Activated naive CD4-positive, alpha-beta T cell treated with anti-CD3 and anti-CD28 coated beads, Interleukin-2, amount 50 U/mL, for 72 hours (primary cell): Measurements from ENCODE around the gene ATAD1. TPM values are rescaled to one million over a fixed set of nuclear protein-coding genes. Genes with fewer than 3 reads are reported as not detected.
"Not testable (repeated sequence)": the region's sequence is repeated elsewhere in the genome, so short reads cannot be mapped to it uniquely, and the experiment has no call there.

ENCODE experiments used
- ATAC-seq, 2 donors: fragments of 150-1000 bp; cut with Tn5 transposase; 2 replicates each; pipeline ENCODE4 v1.10.0; 2021; ENCODE audit warnings: mild to moderate bottlenecking in 2 of 2, moderate library complexity in 2 of 2
- DNase-seq, 2 donors: peaks; one replicate each; pipeline ENCODE4 v3.0.0; 2021 to 2022; ENCODE audit warnings: low spot score in 2 of 2
- H3K27ac Mint-ChIP-seq, 2 donors: one replicate each; pipeline ENCODE4 v1.8.0; 2022; ENCODE audit warnings: mild to moderate bottlenecking in 2 of 2, mixed read lengths in 2 of 2
- H3K36me3 Mint-ChIP-seq, 2 donors: one replicate each; pipeline ENCODE4 v1.8.0; 2022; ENCODE audit warnings: mixed read lengths in 2 of 2
- H3K9me3 Mint-ChIP-seq, 2 donors: one replicate each; pipeline ENCODE4 v1.8.0; 2022; ENCODE audit warnings: mixed read lengths in 2 of 2
- total RNA-seq, 2 donors: library from RNA; stranded (reverse); gene quantifications; one replicate each; pipeline ENCODE4 v1.2.3, GENCODE V29; 2022

ATAD1 gene, protein sequence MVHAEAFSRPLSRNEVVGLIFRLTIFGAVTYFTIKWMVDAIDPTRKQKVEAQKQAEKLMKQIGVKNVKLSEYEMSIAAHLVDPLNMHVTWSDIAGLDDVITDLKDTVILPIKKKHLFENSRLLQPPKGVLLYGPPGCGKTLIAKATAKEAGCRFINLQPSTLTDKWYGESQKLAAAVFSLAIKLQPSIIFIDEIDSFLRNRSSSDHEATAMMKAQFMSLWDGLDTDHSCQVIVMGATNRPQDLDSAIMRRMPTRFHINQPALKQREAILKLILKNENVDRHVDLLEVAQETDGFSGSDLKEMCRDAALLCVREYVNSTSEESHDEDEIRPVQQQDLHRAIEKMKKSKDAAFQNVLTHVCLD
- total RNA-seq: 10 to 100 TPM; 35.0 to 51.6 TPM

DNA sequence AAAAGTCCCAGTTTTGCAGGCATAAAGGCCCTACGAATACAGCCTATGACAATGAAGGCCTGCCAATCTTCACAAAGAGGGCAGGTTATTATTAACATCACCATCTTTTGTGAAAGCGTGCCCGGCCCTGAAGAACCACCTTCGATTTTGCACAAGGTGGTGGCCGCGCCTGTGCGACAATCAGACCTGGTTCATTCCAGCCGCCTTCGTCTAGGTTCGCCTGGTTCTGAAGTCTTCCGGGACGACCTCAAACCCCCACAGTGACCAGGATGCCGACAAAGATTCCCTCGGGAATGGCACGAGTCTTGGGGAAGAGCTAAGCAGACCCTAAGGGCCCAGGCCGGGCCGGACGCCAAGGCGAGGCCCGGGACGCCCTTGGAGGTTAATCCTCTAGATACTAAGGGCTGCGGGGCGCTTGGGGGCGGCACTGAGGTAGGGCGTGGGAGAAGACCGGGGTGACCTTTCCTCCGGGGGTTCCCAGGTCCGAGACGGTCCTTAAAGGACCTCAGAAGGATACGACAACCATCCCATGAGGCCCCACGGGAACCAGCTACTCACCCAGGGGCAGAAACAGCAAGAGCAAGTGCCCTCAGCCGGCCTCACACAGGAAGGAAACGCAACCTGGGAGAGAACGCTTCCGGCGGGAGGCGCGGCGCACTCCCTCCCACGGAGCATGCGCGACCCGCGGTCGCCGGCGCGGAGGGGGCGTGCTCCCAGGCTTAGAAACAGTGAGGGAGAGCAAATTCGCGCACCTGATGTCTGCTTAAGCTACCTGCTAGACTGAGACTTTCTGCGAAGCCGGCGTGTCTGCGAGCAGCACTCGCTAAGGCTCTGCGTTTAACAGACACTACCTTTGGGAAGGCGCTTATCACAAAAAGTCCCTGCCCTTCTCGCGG lies at the start of gene ATAD1:
TSS of gene ATAD1 (minus strand) at position 618 of the 896 bp plus-strand sequence. CDS start 3,627 bp downstream, outside the sequence.
- DNase-seq (peak; percentile 83 to 91), ATAC-seq (peak; percentile 87 to 92)
- Mint-ChIP-seq H3K9me3 (no peaks in the 10 kb centered on the region), H3K36me3 (peaks cover 10% of the 10 kb centered on the region in 2 donors), H3K27ac (peak within 1 kb of the TSS; percentile 98 to 99)

DNA sequence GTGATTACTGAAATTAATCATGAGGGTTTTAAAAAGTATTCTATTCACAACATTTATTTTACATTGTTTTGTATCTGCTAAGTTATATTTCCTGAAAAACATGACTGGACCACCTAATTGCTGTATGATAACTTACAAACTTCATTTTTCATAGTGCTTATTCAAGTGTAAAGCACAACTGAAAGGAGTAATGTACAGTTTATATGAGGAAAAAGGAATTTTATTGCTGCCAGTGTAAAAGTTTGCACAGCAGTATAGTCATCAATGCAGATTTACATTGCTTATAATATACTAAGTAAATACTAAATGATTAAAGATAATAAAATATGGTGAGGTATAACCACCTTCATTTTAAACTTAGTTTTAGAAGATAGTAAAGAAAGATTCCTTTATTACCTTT lies 49.4 kb upstream of the ATAD1 start:
- ATAC-seq (no peak), DNase-seq (no peak)
- Mint-ChIP-seq H3K27ac (no peak overlapping the region), H3K9me3 (no peaks in the 10 kb centered on the region), H3K36me3 (peaks cover 13 to 28% of the 10 kb centered on the region in 2 donors)

DNA sequence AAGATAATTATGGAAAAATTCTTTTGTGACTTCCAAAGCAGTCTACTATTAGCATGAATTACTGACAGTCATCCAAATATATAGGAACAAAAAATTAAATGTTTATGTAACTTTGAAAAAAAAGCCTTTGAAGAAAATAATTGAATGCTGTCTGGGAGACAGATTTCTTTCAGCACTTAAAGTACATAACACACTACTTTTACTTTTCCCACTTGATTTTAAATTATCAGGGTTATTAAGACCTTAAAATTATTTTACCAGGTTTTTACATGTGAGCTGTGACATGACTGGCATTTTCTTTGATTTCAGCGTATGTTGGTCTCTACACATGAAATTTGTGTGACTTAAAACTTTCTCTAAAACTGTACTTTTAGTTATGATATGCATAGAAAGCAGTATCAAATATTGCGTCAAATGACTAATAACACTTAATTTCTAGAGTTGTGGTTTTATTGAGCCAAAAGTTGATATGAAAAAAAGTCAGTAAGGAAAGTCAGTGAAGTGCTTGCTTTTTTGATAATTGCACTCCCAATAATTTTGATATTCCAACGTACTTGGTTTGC lies 48.5 kb upstream of the ATAD1 start:
- peak overlapping the region in 1 of 2 donors; percentile 41 for H3K27ac Mint-ChIP-seq
- DNase-seq (no peak), ATAC-seq (no peak)
- peaks cover 13 to 29% of the 10 kb centered on the region in 2 donors for H3K36me3 Mint-ChIP-seq
- H3K9me3 Mint-ChIP-seq: no peaks in the 10 kb centered on the region

DNA sequence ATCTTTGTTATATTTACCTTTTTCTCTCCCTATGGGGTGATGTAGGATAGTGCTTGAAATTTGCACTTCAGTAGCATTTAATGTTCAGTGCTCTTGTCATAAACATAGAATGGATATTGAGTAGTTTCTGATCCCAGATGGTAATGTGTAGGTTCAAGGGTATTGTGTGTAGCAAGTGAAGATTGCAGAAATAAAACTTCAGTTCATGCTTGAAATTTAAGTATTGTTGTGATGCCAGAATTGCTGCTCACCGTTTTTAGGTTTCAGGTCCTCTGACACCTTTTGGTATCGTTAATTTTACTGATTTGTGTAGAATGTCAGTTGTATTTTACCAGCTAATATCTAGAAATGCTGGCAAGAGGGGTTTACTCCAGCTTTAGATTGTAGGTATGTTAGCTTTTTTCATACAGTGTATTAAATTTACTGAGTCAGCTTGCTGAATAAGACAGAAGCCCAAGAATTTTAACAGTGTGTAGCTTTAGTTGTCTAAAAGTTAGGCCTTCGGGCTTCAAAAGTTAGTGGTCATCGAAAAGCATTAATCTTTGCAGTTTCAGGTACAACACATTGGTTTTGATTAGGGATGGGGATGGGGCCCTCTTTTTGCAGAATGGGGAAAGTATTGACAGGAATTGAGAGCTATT lies 47.3 kb upstream of the ATAD1 start:
- Mint-ChIP-seq H3K9me3 (no peaks in the 10 kb centered on the region), H3K27ac (peak overlapping the region in 1 of 2 donors; percentile 94), H3K36me3 (peaks cover 13 to 29% of the 10 kb centered on the region in 2 donors)
- ATAC-seq (no peak), DNase-seq (no peak)

DNA sequence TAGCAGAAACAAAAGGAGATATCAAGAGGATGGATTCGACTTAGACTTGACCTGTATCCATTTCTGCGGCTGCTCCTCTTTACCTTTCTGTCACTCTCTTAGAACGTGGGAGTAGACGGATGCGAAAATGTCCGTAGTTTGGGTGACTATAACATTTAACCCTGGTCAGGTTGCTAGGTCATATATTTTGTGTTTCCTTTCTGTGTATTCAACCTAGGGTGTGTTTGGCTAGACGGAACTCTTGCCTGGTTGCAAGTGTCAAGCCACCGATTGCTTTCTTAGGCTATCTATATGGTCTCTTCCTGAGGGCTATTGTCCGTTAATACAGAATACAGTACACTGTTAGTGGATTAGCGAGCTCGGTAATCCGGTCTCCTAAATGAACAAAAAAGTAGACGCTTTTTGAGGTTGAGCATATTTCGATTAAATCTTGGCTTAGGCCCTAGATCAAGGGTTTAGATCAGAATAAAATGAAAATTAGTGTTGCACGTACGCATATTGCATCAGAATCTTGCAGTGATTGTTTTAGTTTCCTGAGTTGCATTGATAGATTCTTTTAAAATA lies 46.6 kb upstream of the ATAD1 start:
- DNase-seq (no peak), ATAC-seq (peak in 1 of 2 donors; percentile 3)
- Mint-ChIP-seq H3K9me3 (no peaks in the 10 kb centered on the region), H3K36me3 (peaks cover 13 to 29% of the 10 kb centered on the region in 2 donors), H3K27ac (peak overlapping the region; percentile 41 to 94)

DNA sequence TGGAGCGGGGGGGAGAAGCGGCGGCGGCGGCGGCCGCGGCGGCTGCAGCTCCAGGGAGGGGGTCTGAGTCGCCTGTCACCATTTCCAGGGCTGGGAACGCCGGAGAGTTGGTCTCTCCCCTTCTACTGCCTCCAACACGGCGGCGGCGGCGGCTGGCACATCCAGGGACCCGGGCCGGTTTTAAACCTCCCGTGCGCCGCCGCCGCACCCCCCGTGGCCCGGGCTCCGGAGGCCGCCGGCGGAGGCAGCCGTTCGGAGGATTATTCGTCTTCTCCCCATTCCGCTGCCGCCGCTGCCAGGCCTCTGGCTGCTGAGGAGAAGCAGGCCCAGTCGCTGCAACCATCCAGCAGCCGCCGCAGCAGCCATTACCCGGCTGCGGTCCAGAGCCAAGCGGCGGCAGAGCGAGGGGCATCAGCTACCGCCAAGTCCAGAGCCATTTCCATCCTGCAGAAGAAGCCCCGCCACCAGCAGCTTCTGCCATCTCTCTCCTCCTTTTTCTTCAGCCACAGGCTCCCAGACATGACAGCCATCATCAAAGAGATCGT lies 46.0 kb upstream of the ATAD1 start:
- peak in 1 of 2 donors; percentile 6 for ATAC-seq
- peak overlapping the region; percentile 9 to 94 for H3K27ac Mint-ChIP-seq
- H3K9me3 Mint-ChIP-seq: not testable (repeated sequence)
- peak in 1 of 2 donors; percentile 28 for DNase-seq
- H3K36me3 Mint-ChIP-seq: peaks cover 13 to 29% of the 10 kb centered on the region in 2 donors

DNA sequence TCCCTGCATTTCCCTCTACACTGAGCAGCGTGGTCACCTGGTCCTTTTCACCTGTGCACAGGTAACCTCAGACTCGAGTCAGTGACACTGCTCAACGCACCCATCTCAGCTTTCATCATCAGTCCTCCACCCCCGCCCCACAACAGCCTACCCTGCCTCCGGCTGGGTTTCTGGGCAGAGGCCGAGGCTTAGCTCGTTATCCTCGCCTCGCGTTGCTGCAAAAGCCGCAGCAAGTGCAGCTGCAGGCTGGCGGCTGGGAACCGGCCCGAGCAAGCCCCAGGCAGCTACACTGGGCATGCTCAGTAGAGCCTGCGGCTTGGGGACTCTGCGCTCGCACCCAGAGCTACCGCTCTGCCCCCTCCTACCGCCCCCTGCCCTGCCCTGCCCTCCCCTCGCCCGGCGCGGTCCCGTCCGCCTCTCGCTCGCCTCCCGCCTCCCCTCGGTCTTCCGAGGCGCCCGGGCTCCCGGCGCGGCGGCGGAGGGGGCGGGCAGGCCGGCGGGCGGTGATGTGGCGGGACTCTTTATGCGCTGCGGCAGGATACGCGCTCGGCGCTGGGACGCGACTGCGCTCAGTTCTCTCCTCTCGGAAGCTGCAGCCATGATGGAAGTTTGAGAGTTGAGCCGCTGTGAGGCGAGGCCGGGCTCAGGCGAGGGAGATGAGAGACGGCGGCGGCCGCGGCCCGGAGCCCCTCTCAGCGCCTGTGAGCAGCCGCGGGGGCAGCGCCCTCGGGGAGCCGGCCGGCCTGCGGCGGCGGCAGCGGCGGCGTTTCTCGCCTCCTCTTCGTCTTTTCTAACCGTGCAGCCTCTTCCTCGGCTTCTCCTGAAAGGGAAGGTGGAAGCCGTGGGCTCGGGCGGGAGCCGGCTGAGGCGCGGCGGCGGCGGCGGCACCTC lies 45.3 kb upstream of the ATAD1 start, which contains the start of the genes KLLN and PTEN:
TSS of gene KLLN (minus strand) at position 481 of the 891 bp plus-strand sequence. CDS start 1,046 bp downstream, outside the sequence.
TSS of gene PTEN (plus strand) at position 573 of the 891 bp plus-strand sequence. CDS start 845 bp downstream, outside the sequence.
- DNase-seq (peak; percentile 82 to 89), ATAC-seq (peak; percentile 62 to 68)
- peaks cover 13 to 29% of the 10 kb centered on the region in 2 donors for H3K36me3 Mint-ChIP-seq
- peak within 1 kb of the TSS; percentile 73 to 94 for H3K27ac Mint-ChIP-seq
- H3K9me3 Mint-ChIP-seq: no peaks in the 10 kb centered on the region

DNA sequence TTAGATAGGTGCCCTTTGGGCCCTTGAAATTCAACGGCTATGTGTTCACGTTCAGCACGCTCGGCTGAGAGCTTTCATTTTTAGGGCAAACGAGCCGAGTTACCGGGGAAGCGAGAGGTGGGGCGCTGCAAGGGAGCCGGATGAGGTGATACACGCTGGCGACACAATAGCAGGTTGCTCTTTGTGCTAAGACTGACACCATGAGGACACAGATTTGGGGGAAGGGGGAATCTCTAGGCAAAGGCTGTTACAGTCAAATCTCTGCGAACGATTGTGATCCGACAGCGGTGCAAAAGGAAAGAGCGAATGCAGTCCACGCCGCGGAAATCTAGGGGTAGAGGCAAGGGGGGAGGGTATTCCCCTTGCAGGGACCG lies 44.6 kb upstream of the ATAD1 start:
- no peak for DNase-seq
- peaks cover 13 to 29% of the 10 kb centered on the region in 2 donors for H3K36me3 Mint-ChIP-seq
- no peaks in the 10 kb centered on the region for H3K9me3 Mint-ChIP-seq
- H3K27ac Mint-ChIP-seq: peak overlapping the region; percentile 73 to 94
- peak; percentile 45 to 48 for ATAC-seq

DNA sequence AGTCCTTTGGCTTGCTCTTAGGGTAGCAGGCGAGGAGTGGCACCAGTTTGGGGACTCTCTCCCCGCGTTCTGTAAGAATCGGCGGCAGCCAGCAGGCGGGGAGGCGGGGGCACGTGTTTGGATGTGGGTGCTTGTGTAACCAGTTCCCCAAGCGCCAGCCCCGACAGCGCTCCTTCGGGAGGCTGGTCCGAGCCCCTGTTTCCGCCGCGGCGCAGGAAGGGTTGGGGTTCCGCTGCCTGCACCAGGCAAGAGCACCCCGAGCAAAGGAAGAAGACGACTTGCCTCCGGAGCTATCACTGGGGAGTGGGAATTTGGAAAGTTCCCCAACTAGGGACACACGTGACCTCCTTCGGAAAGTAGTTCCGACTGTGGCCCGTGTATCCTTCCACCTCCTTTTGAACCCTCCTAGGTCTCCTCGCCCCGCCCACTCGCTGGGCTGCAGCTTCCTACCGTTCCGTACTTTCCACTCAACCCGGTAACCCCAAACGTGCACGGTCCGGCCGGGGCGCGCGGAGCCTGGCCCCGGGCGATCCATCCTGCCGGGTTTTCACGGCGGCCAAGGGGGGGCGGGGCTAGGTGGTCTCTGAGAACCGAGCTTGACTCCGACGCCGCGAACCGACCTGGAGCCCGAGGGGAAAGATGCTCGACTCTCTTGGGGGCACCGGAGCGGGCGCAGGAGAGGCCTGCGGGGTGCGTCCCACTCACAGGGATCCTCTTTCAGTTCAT lies 44.1 kb upstream of the ATAD1 start:
- peaks cover 13 to 29% of the 10 kb centered on the region in 2 donors for H3K36me3 Mint-ChIP-seq
- H3K27ac Mint-ChIP-seq: peak overlapping the region; percentile 73 to 94
- peak; percentile 54 to 59 for ATAC-seq

DNA sequence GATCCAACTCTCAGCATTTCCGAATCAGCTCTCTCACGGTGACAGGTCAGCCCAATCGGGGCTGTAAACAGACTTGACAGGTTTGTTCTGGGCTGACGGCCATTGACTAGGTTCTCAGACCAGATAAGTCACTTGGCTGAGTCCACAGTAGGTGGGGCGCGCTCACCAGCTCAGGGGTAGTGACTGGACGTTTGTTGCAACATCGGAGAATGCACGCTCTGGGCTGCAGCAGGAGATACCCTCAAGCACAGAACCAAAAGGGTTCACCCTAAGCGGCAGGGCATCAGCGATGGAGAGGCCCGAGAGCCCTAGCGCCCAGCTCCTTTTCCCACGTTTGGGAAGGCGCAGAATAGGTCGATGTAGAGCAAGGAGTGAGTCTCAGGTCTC lies 43.5 kb upstream of the ATAD1 start:
- ATAC-seq (peak in 1 of 2 donors; percentile 11), DNase-seq (no peak)
- Mint-ChIP-seq H3K9me3 (no peaks in the 10 kb centered on the region), H3K27ac (peak overlapping the region in 1 of 2 donors; percentile 94), H3K36me3 (peaks cover 8 to 25% of the 10 kb centered on the region in 2 donors)

More for the DNA sequence above, 44.1 kb upstream of the ATAD1 start:
- peak; percentile 88 to 89 for DNase-seq
- H3K9me3 Mint-ChIP-seq: no peaks in the 10 kb centered on the region

DNA sequence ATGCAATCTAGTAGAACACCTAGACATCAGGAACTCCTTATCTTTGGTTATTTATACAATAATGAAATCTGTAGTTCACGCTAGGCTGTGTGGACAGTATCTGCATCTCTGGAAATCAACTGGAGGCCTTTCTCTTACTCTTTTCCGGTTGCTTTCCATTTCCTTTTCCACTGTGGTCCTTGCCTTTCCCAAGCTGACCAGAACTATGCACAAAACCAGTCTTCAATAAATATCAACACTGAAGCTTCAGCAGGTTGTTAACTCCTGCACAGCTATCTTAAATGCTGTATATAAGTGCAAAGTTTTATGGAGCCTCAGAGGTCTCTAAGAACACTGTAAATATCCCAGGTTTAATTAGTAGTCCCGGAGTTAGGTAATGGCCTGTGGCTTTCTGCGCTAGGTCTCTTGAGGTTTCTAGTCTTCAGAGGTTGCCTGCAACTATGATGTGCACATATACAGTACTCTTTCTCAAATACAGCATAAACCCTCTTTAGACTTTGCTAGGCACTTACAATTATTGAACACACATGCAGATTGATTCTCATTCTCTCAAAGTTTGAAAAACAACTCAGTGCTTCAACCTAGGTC lies 42.9 kb upstream of the ATAD1 start:
- peaks cover 7 to 24% of the 10 kb centered on the region in 2 donors for H3K36me3 Mint-ChIP-seq
- H3K27ac Mint-ChIP-seq: peak overlapping the region in 1 of 2 donors; percentile 94
- no peaks in the 10 kb centered on the region for H3K9me3 Mint-ChIP-seq
- ATAC-seq (no peak), DNase-seq (no peak)

DNA sequence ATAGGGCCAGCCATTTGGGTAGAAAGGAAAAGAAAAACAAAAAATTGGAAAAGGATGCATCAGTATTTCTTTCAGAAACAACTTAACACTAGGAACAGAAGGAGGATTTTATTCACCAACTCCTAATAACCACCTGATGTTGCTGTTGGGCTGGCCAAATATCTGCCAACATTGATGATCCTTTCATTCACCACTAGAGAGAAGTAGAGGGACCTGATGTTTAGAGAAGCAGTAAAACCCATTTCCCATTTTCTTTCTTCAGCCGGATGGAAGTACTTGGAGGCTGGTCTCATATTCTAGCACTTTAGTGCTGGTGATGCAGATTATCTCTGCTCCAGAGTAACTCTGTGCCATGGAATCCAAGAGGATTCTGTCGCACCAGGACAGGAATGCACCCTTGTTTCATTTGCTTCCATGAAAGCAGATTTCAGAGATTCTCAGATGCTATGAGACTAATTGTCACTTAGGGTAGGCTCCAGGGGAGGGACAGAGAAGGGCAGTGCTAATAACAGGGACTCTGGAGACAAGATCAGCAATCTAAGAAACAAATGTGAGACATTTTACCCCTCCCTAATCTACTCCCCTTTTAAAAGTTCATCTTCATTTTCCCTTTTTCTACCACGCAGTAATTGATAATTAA lies 42.2 kb upstream of the ATAD1 start:
- H3K36me3 Mint-ChIP-seq: peaks cover 7 to 20% of the 10 kb centered on the region in 2 donors
- ATAC-seq: no peak
- DNase-seq: no peak
- no peaks in the 10 kb centered on the region for H3K9me3 Mint-ChIP-seq
- H3K27ac Mint-ChIP-seq: no peak overlapping the region

DNA sequence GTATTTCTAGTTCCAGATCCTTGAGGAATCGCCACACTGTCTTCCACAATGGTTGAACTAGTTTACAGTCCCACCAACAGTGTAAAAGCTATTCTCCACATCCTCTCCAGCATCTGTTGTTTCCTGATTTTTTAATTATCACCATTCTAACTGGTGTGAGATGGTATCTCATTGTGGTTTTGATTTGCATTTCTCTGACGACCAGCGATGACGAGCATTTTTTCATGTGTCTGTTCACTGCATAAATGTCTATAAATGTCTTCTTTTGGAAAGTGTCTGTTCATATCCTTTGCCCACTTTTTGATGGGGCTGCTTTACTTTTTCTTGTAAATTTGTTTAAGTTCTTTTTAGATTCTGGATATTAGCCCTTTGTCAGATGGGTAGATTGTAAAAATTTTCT lies 37.6 kb upstream of the ATAD1 start:
- not testable (repeated sequence) for H3K36me3 Mint-ChIP-seq, ATAC-seq, H3K27ac Mint-ChIP-seq, DNase-seq, H3K9me3 Mint-ChIP-seq
